OCI-LY7 (cell line): ENCODE measurements around the gene TECPR2. TPM values are rescaled to one million over a fixed set of nuclear protein-coding genes. Genes with fewer than 3 reads are reported as not detected.

Experiments
- BruUV-seq: library from RNA; stranded (reverse); fragments of 400-500 nt; replicated peaks from 2 replicates; lab custom pipeline; 2021; lab: Mats Ljungman, UMichigan
- CTCF ChIA-PET: fragments of 300-600 bp; sonication (Branson Sonifier 250); formaldehyde crosslinking; loops from one replicate; lab custom pipeline; 2022; ENCODE audit warnings: antibody characterized with exemption; ENCODE audit not compliant: unreplicated experiment; lab: Charles Lee
- POLR2A ChIA-PET: fragments of 300-600 bp; sonication (Branson Sonifier 250); formaldehyde crosslinking; loops from one replicate; lab custom pipeline; 2022; ENCODE audit warnings: antibody characterized with exemption; lab: Charles Lee
- DNase-seq: peaks from one replicate; pipeline ENCODE4 v3.0.0-alpha.2; 2015; ENCODE audit warnings: low spot score
- H2AFZ ChIP-seq: fragments of 200-600 bp; sonication (generic), shearing (Covaris generic); 2 replicates; pipeline ENCODE4 v1.6.1; 2014; ENCODE audit warnings: mild to moderate bottlenecking, antibody characterized with exemption, low read length, moderate library complexity
- H3K27ac ChIP-seq: fragments of 200-600 bp; sonication (generic); 2 replicates; pipeline ENCODE4 v1.5.1; 2014; ENCODE audit warnings: mixed run types, low read depth, mild to moderate bottlenecking, moderate library complexity, low read length, inconsistent platforms; ENCODE audit not compliant: poor library complexity, severe bottlenecking
- H3K36me3 ChIP-seq: fragments of 200-600 bp; sonication (generic); 2 replicates; pipeline ENCODE4 v1.6.1; 2014; ENCODE audit warnings: mild to moderate bottlenecking, antibody characterized with exemption, low read length, moderate library complexity, mixed read lengths; ENCODE audit not compliant: insufficient read depth
- H3K4me1 ChIP-seq: fragments of 200-600 bp; sonication (generic); 2 replicates; pipeline ENCODE4 v1.5.1; 2014; ENCODE audit warnings: mild to moderate bottlenecking, low read length; ENCODE audit not compliant: insufficient read depth, poor library complexity, severe bottlenecking
- H3K4me2 ChIP-seq: fragments of 200-600 bp; sonication (generic); 2 replicates; pipeline ENCODE4 v1.6.1; 2014; ENCODE audit warnings: mild to moderate bottlenecking, low read length
- H3K4me3 ChIP-seq: fragments of 200-600 bp; sonication (generic); 2 replicates; pipeline ENCODE4 v1.5.1; 2014; ENCODE audit warnings: mild to moderate bottlenecking, low read depth, low read length; ENCODE audit not compliant: poor library complexity, severe bottlenecking
- H3K79me2 ChIP-seq: fragments of 200-600 bp; sonication (generic); 2 replicates; pipeline ENCODE4 v1.6.1; 2016; ENCODE audit warnings: low read depth, mild to moderate bottlenecking, low read length, moderate library complexity, mixed read lengths; ENCODE audit not compliant: insufficient read depth
- H3K9me2 ChIP-seq: fragments of 200-600 bp; sonication (generic); 2 replicates; pipeline ENCODE4 v1.6.1; 2016; ENCODE audit warnings: mild to moderate bottlenecking, low read length, mixed read lengths; ENCODE audit not compliant: insufficient read depth
- H3K9me3 ChIP-seq: fragments of 200-600 bp; sonication (generic); 2 replicates; pipeline ENCODE4 v1.6.1; 2014; ENCODE audit warnings: mild to moderate bottlenecking, mixed run types, low read length, mixed read lengths
- H4K20me1 ChIP-seq: fragments of 200-600 bp; sonication (generic); 2 replicates; pipeline ENCODE4 v1.6.1; 2014; ENCODE audit warnings: mild to moderate bottlenecking, antibody characterized with exemption, low read length, moderate library complexity, mixed read lengths; ENCODE audit not compliant: insufficient read depth
- EZH2phosphoT487 ChIP-seq: fragments of 200-600 bp; sonication (generic); IDR thresholded peaks from 2 replicates; pipeline ENCODE4 v1.6.1; 2018; ENCODE audit warnings: low read depth, borderline replicate concordance, mild to moderate bottlenecking, mixed run types, antibody characterized with exemption, low read length, moderate library complexity, mixed read lengths
- intact Hi-C: fragments of 100-400 bp; cut with micrococcal nuclease; formaldehyde crosslinking; loops from one replicate; pipeline ENCODE4 v1.10.0; 2022; ENCODE audit not compliant: unreplicated experiment
- total RNA-seq, 2 experiments: library from RNA; depleted of rRNA in 1 of 2; stranded (reverse); fragments of >200 nt in 1 of 2; shearing (Covaris generic) in 1 of 2; gene quantifications; 2 replicates each; pipeline ENCODE4 v1.2.3, GENCODE V29; 2014 to 2022
- TF ChIP-seq, protein P1 (sequence below): fragments of 200-600 bp; sonication (generic); conservative IDR thresholded peaks from 2 replicates; pipeline ENCODE4 v1.5.1; 2014; ENCODE audit warnings: mild to moderate bottlenecking, antibody characterized with exemption, low read length, moderate library complexity, mixed read lengths

The TECPR2 gene
- total RNA-seq, 2 experiments from 2014 or later = 5.3 to 12.7 TPM

DNA sequence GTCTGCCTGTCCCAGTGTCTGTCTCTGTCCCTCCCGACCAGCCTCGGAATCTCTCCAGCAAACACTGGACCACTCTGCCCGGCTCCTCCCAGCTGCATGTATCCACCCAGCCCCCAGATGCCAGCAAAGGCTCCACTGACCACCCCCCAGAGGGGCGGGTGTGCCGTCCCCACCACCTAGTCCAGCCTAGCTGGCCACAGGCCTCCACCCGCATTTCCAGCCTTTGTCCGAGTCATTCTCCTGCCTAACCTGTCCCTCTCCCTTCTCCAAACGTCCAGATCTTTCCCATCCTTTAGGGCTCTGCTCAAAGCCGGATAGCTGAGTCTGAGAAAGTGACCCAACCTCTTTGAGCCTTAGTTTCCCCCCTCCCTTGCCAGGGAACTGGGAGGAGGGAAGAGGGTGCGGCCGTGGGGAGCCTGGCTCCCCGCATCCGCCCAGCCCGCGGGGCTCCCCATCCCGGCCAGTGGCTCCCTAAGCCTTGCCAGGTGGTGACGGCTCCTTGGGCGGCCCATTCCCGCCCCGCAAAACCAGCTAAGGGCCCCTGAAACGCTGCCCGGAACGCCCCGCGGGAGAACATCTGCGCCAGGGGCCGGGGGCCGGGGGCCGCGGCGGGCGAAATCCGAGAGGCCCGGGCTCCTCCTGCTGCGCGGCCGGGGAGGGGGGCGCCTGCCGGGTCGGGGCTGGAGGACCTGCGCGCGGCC is 181.5 kb downstream of the TECPR2 start:
- intact Hi-C loops = no loop called here
- Histone ChIP-seq H3K36me3 (no peaks in the 10 kb centered on the region), H3K4me3 (no peak overlapping the region), H3K9me2 (no peaks in the 10 kb centered on the region), H3K4me1 (no peaks in the 10 kb centered on the region), H3K9me3 (no peaks in the 10 kb centered on the region), H3K4me2 (peak overlapping the region; percentile 20; the same call in 1 of the 2 replicates), H3K79me2 (no peaks in the 10 kb centered on the region), H2AFZ (no peak overlapping the region), H4K20me1 (no peaks in the 10 kb centered on the region), H3K27ac (no peak overlapping the region)
- ChIA-PET CTCF (no interaction called here), POLR2A (interaction anchor here (0.6 kb wide), 1 partner anchor 14 kb away, joined by 4 read pairs; no protein-coding TSS in a partner anchor)
- no peak for DNase-seq
- BruUV-seq = no TSS peak
- no peak for TF ChIP-seq EZH2phosphoT487
- TF ChIP-seq, protein P1, sequence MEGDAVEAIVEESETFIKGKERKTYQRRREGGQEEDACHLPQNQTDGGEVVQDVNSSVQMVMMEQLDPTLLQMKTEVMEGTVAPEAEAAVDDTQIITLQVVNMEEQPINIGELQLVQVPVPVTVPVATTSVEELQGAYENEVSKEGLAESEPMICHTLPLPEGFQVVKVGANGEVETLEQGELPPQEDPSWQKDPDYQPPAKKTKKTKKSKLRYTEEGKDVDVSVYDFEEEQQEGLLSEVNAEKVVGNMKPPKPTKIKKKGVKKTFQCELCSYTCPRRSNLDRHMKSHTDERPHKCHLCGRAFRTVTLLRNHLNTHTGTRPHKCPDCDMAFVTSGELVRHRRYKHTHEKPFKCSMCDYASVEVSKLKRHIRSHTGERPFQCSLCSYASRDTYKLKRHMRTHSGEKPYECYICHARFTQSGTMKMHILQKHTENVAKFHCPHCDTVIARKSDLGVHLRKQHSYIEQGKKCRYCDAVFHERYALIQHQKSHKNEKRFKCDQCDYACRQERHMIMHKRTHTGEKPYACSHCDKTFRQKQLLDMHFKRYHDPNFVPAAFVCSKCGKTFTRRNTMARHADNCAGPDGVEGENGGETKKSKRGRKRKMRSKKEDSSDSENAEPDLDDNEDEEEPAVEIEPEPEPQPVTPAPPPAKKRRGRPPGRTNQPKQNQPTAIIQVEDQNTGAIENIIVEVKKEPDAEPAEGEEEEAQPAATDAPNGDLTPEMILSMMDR = no peak

DNA sequence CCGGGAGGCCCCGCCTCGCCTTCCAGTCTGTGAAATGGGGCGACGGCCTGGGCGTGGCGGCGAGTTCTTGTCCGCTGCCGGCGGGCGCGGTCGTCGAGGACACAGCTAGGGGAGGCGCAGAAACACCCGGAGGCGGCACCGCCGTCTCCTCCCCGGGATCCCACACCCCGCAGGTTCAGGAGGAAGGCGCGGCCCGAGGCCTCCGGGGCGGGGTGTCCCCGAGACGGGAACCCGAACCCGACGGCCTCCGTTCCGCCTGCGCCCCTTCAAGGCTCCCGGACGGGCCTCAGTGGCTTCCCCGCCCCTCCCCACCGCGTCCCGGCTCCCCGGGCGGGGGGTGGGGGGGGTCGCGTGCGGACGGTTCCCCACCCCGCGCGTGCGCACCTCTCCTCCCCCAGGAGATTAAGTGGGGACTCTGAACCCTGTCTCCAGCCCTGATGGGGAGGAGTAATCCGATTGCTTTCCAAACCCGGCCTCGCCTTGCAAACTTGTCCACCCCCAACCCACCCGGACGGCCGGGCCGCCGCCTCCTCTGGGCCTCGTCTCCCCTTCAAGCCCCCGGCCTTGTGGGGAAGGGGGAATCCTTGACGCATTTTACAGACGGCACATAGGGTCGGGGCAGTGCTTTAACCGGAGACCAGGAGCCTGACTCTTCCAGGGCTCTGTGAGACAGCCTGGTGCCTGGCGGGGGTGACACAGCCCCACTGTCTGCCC is 182.2 kb downstream of the TECPR2 start:
- intact Hi-C loops = no loop called here
- Histone ChIP-seq H3K79me2 (no peaks in the 10 kb centered on the region), H3K9me3 (no peaks in the 10 kb centered on the region), H3K9me2 (no peaks in the 10 kb centered on the region), H3K27ac (no peak overlapping the region), H3K4me3 (no peak overlapping the region), H3K4me2 (peak overlapping the region; percentile 20; the same call in 1 of the 2 replicates), H2AFZ (no peak overlapping the region), H4K20me1 (no peaks in the 10 kb centered on the region), H3K36me3 (no peaks in the 10 kb centered on the region), H3K4me1 (no peaks in the 10 kb centered on the region)
- POLR2A ChIA-PET = interaction anchor here (0.6 kb wide), 1 partner anchor 15 kb away, joined by 4 read pairs; no protein-coding TSS in a partner anchor
- no peak for DNase-seq
- peak; percentile 44; the same call in 1 of the 2 replicates for TF ChIP-seq EZH2phosphoT487
- TF ChIP-seq, protein P1 = no peak
- BruUV-seq = no TSS peak
- CTCF ChIA-PET = no interaction called here
